ENCODE results near the gene ATAD3B.
"Not testable (repeated sequence)": the region's sequence is repeated elsewhere in the genome, so short reads cannot be mapped to it uniquely, and the experiment has no call there.

ATAD3B gene

GRCh38 chr1:1480488-1480867, 8.9 kb downstream of the ATAD3B start:
- not testable (repeated sequence) for DNase-seq

GRCh38 chr1:1481811-1482210, 10.2 kb downstream of the ATAD3B start:
- DNase-seq, result not testable (repeated sequence)

- no peak for DNase-seq
Measured at GRCh38 chr1:1482856-1483255, 11.3 kb downstream of the ATAD3B start.

GRCh38 chr1:1483714-1484113, 12.1 kb downstream of the ATAD3B start:
- DNase-seq, result no peak

GRCh38 chr1:1484976-1485750, 13.6 kb downstream of the ATAD3B start:
- not testable (repeated sequence) for DNase-seq

GRCh38 chr1:1485755-1486317, 14.3 kb downstream of the ATAD3B start:
- DNase-seq, result not testable (repeated sequence)

GRCh38 chr1:1487701-1488100, 16.1 kb downstream of the ATAD3B start:
- no peak for DNase-seq

GRCh38 chr1:1489231-1489630, 17.7 kb downstream of the ATAD3B start:
- no peak for DNase-seq

GRCh38 chr1:1489861-1490260, 18.3 kb downstream of the ATAD3B start:
- no peak for DNase-seq

GRCh38 chr1:1490633-1491230, 19.2 kb downstream of the ATAD3B start:
- DNase-seq, result no peak

GRCh38 chr1:1491601-1492000, 20.0 kb downstream of the ATAD3B start:
- DNase-seq, result no peak

GRCh38 chr1:1494311-1494710, 22.7 kb downstream of the ATAD3B start:
- not testable (repeated sequence) for DNase-seq

GRCh38 chr1:1495461-1495975, 24.0 kb downstream of the ATAD3B start:
- DNase-seq, result not testable (repeated sequence)

GRCh38 chr1:1504777-1505365, 33.3 kb downstream of the ATAD3B start:
- DNase-seq, result peak; percentile 46

GRCh38 chr1:1505366-1505798, 33.8 kb downstream of the ATAD3B start:
- DNase-seq, result peak; percentile 11

GRCh38 chr1:1505801-1506200, 34.2 kb downstream of the ATAD3B start:
- not testable (repeated sequence) for DNase-seq

- no peak for DNase-seq
Measured at GRCh38 chr1:1507305-1507704, 35.7 kb downstream of the ATAD3B start.

- DNase-seq, result not testable (repeated sequence)
Measured at GRCh38 chr1:1508775-1509464, 37.4 kb downstream of the ATAD3B start.

- not testable (repeated sequence) for DNase-seq
Measured at GRCh38 chr1:1509465-1509850, 37.9 kb downstream of the ATAD3B start.

GRCh38 chr1:1510912-1511532, 39.5 kb downstream of the ATAD3B start:
- DNase-seq, result peak; percentile 27

GRCh38 chr1:1511533-1512285, 40.1 kb downstream of the ATAD3B start, which contains the start of gene ATAD3A:
TSS of gene ATAD3A (plus strand) at chr1:1512162. CDS start at chr1:1512269, 107 bp downstream.
- DNase-seq, result peak; percentile 98
